ENCODE data around the gene KRT4.
"Not testable (repeated sequence)": the region's sequence is repeated elsewhere in the genome, so short reads cannot be mapped to it uniquely, and the experiment has no call there.

Gene KRT4

DNA sequence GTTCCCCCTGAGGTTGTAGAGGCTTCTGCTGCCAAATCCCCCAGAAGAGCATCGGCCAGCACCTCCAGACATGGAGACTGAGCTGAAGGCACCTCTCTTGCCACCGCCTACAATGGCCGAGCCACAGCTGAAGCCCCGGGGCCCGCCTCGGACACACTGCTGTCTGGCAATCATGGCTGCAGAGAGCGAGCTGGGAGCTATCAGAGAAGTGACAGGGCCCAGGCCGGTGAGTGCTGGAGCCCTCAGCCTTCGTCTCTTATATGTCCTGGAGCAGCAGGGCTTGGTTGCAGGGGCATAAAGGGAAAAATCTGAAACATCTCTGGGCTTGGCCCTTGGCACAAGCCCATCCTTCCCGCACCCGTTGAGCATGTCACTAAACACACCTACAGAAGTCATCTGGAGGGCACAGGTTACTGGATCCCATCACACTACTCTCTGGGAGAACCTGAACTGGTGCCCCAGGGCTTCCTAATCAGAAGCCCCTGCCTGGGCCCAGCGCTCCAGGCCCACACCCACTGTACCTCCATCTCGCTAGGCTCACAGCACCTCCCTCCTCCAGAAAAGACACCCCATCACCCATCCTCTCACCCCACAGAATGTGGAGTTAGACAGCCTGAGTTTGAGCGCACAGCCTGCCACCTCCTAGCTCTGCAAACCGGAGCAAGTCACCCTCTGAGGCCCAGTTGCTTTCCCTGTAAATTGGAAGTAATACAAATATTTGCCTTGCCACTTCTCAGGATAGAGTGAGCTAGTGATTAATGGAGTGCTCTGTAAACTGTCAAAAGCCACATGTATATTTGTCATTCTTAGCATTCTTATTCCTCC is at the start of gene KRT4:
Gene KRT4 (minus strand): TSS at position 232 of the 825 bp plus-strand sequence. CDS start 58 bp downstream, at position 174.
- Histone ChIP-seq H3K27ac (ENCODE audit: low read depth, low read length) (no peak within 1 kb of the TSS), H3K9me3 (ENCODE audit: low read length) (no peaks in the 10 kb centered on the region), H3K27me3 (ENCODE audit: control insufficient read depth in 1 of 2, insufficient read depth in 2 of 2, low read length in 2 of 2) (peaks cover 0 to 6% of the 10 kb centered on the region in 2 donors), H3K4me3 (ENCODE audit: low read depth in 1 of 2, low read length in 2 of 2) (no peak within 1 kb of the TSS), H3K4me1 (ENCODE audit: insufficient read depth, low read length) (no peaks in the 10 kb centered on the region), H3K36me3 (ENCODE audit: insufficient read depth, low read length) (no peaks in the 10 kb centered on the region), H3K9ac (ENCODE audit: low read length) (no peak within 1 kb of the TSS)

DNA sequence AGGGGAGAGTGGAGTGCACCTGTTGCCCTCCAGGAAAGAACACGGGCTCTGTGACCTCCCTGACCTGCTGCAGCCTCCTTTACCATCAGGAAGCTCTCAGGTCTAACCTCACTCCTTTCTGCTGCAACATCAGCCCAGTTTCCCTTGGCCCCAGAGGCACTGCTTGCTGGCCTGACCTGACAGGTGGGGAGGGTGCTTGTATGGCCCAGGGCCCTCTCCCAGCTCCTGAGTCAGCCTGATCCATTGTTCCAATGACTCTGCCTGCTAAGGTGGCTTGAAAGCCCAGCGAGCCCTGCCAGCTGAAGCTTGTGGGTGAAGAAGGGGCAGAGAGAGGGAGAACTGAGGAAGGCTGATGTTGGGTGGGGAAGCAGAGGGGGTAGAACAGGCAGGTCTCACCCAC is 48.1 kb upstream of the KRT4 start:
- Histone ChIP-seq H3K36me3 (ENCODE audit: insufficient read depth, low read length) (no peaks in the 10 kb centered on the region), H3K9me3 (ENCODE audit: low read length) (no peaks in the 10 kb centered on the region), H3K9ac (ENCODE audit: low read length) (no peak overlapping the region), H3K4me3 (ENCODE audit: low read depth in 1 of 2, low read length in 2 of 2) (no peak overlapping the region), H3K27ac (ENCODE audit: low read depth, low read length) (no peak overlapping the region), H3K4me1 (ENCODE audit: insufficient read depth, low read length) (peaks cover 11% of the 10 kb centered on the region), H3K27me3 (ENCODE audit: control insufficient read depth in 1 of 2, insufficient read depth in 2 of 2, low read length in 2 of 2) (no peaks in the 10 kb centered on the region)

DNA sequence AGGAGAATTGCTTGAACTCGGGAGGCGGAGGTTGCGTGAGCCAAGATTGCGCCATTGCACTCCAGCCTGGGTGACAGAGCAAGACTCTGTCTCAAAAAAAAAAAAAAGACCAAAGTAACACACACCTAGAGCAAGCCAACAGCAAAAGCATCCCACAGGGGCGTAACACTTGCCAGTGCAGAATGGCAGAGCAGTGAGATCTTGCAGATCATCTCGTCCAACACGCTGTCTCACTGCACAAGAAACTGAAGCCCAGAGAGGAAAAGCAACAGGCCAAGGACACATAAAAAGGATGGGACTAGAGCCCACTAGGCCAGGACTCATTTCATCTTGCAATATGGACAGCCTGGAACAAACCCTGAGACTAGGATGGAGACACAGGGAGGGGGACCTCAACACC is 47.6 kb upstream of the KRT4 start:
- Histone ChIP-seq H3K4me1 (ENCODE audit: insufficient read depth, low read length) (peaks cover 11% of the 10 kb centered on the region), H3K27ac (ENCODE audit: low read depth, low read length) (no peak overlapping the region), H3K27me3 (ENCODE audit: control insufficient read depth in 1 of 2, insufficient read depth in 2 of 2, low read length in 2 of 2) (no peaks in the 10 kb centered on the region), H3K4me3 (ENCODE audit: low read depth in 1 of 2, low read length in 2 of 2) (no peak overlapping the region), H3K9me3 (ENCODE audit: low read length) (no peaks in the 10 kb centered on the region), H3K9ac (ENCODE audit: low read length) (no peak overlapping the region), H3K36me3 (ENCODE audit: insufficient read depth, low read length) (no peaks in the 10 kb centered on the region)

DNA sequence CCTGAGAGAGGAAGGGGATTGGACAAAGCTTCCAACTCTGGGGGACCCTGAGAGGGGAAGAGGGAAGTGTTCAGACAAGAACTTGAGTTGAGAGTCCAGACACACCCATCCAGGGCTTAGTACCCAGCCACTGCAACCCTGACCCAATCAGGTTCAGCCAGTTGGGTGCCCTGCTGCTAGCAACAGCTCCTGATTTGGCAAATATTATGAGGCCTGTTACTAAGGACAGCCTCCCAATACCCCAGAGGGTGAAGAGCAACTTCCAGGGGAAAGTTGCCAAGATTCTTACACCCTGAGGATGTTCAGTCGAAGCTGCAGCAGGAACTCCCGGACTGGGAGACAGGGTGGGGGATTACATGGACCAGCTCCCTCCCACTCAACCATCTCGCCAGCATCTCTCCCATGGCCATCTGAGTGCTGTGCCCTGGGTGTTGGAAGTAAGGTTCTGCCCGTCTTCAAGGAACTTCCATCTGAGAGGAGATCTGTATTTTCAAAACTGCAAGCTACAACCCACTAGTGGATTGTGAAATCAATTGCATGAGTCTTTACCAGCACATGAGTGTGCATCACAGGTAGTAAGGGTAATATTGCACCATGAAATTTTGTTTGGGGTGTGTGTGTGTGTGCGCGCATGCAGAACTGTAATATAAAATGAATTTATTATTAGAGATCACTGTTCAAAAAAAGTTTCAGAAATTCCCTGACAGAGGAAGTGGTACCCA is 46.3 kb upstream of the KRT4 start:
- no peak overlapping the region for H3K9ac ChIP-seq (ENCODE audit: low read length)
- no peak overlapping the region for H3K4me3 ChIP-seq (ENCODE audit: low read depth in 1 of 2, low read length in 2 of 2)
- no peak overlapping the region for H3K27ac ChIP-seq (ENCODE audit: low read depth, low read length)
- H3K4me1 ChIP-seq (ENCODE audit: insufficient read depth, low read length): peaks cover 11% of the 10 kb centered on the region
- H3K36me3 ChIP-seq (ENCODE audit: insufficient read depth, low read length): no peaks in the 10 kb centered on the region
- H3K27me3 ChIP-seq (ENCODE audit: control insufficient read depth in 1 of 2, insufficient read depth in 2 of 2, low read length in 2 of 2): no peaks in the 10 kb centered on the region
- no peaks in the 10 kb centered on the region for H3K9me3 ChIP-seq (ENCODE audit: low read length)

DNA sequence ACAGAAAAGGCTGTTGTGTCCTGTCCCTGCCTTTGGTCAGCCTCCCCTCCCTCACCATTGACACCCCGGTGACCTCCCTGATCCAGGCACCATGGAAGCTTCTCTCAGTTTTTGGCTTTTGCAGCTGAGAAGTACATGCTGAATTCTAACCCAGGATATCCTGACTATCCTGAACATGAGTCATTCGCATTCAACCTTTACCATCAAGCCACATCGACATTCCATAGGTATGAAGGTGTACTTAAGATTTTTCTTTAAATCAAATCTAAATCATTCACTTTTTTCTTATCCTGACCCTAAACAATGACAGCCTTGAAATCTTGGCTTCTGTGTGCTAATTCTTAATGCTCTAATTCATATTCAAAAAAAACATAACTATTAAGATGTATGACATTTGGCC is 43.6 kb upstream of the KRT4 start:
- H3K36me3 ChIP-seq (ENCODE audit: insufficient read depth, low read length): no peaks in the 10 kb centered on the region
- H3K27me3 ChIP-seq (ENCODE audit: control insufficient read depth in 1 of 2, insufficient read depth in 2 of 2, low read length in 2 of 2): no peaks in the 10 kb centered on the region
- no peak overlapping the region for H3K27ac ChIP-seq (ENCODE audit: low read depth, low read length)
- peaks cover 11% of the 10 kb centered on the region for H3K4me1 ChIP-seq (ENCODE audit: insufficient read depth, low read length)
- H3K9ac ChIP-seq (ENCODE audit: low read length): no peak overlapping the region
- H3K4me3 ChIP-seq (ENCODE audit: low read depth in 1 of 2, low read length in 2 of 2): no peak overlapping the region
- H3K9me3 ChIP-seq (ENCODE audit: low read length): no peaks in the 10 kb centered on the region

DNA sequence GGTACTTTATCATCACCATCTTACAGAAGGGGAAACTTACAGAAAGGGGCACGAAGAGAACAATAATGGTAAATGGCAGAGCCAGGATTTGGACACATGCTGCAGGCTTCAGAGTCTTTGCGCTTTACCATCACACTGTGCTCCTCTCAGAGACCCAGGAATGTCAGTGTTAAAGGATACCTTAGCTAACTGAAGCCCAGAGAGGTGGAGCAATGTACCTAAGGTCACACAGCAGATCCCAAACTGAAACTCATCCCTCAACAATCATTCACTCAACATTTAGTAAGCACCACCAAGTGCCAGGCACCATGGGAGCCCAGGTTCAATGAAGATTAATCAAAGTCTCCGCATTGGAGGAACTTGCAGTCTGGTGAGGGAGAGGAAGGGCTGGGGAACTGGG is 42.9 kb upstream of the KRT4 start:
- no peaks in the 10 kb centered on the region for H3K36me3 ChIP-seq (ENCODE audit: insufficient read depth, low read length)
- H3K9ac ChIP-seq (ENCODE audit: low read length): no peak overlapping the region
- H3K4me3 ChIP-seq (ENCODE audit: low read depth in 1 of 2, low read length in 2 of 2): no peak overlapping the region
- peaks cover 11% of the 10 kb centered on the region for H3K4me1 ChIP-seq (ENCODE audit: insufficient read depth, low read length)
- H3K27me3 ChIP-seq (ENCODE audit: control insufficient read depth in 1 of 2, insufficient read depth in 2 of 2, low read length in 2 of 2): no peaks in the 10 kb centered on the region
- H3K9me3 ChIP-seq (ENCODE audit: low read length): no peaks in the 10 kb centered on the region
- H3K27ac ChIP-seq (ENCODE audit: low read depth, low read length): no peak overlapping the region

DNA sequence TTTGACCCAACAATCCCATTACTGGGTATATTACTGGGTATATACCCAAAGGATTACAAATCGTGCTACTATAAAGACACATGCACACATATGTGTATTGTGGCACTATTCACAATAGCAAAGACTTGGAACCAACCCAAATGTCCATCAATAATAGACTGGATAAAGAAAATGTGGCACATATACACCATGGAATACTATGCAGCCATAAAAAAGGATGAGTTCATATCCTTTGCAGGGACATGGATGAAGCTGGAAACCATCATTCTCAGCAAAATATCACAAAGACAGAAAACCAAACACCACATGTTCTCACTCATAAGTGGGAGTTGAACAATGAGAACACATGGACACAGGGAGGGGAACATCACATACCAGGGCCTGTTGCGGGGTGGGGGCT is 42.2 kb upstream of the KRT4 start:
- H3K4me3 ChIP-seq (ENCODE audit: low read depth in 1 of 2, low read length in 2 of 2); H3K27ac ChIP-seq (ENCODE audit: low read depth, low read length); H3K36me3 ChIP-seq (ENCODE audit: insufficient read depth, low read length); H3K27me3 ChIP-seq (ENCODE audit: control insufficient read depth in 1 of 2, insufficient read depth in 2 of 2, low read length in 2 of 2); H3K9ac ChIP-seq (ENCODE audit: low read length); H3K9me3 ChIP-seq (ENCODE audit: low read length): not testable (repeated sequence)
- H3K4me1 ChIP-seq (ENCODE audit: insufficient read depth, low read length): peaks cover 11% of the 10 kb centered on the region

DNA sequence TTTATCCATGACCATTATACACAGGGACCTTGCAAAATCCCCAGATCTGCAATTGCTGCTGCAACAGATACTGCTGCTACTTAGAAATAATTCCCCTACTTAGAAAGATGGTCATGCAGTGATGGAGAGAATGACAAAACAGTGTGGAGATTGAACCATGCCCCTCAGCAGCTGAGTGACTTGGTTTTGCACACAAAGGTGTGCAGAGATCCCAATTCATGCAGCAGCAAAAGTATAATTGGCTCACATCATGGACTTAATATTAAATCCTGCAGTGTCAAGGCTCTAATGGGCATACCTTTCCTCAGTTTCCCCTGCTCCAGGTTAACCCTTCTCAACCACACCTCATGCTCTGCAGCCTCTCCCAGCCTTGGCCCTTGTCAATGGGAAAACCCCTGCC is 37.9 kb upstream of the KRT4 start:
- Histone ChIP-seq H3K4me3 (ENCODE audit: low read depth in 1 of 2, low read length in 2 of 2) (no peak overlapping the region), H3K4me1 (ENCODE audit: insufficient read depth, low read length) (no peaks in the 10 kb centered on the region), H3K9ac (ENCODE audit: low read length) (no peak overlapping the region), H3K27ac (ENCODE audit: low read depth, low read length) (no peak overlapping the region), H3K36me3 (ENCODE audit: insufficient read depth, low read length) (no peaks in the 10 kb centered on the region), H3K9me3 (ENCODE audit: low read length) (no peaks in the 10 kb centered on the region), H3K27me3 (ENCODE audit: control insufficient read depth in 1 of 2, insufficient read depth in 2 of 2, low read length in 2 of 2) (peaks cover 0 to 6% of the 10 kb centered on the region in 2 donors)

DNA sequence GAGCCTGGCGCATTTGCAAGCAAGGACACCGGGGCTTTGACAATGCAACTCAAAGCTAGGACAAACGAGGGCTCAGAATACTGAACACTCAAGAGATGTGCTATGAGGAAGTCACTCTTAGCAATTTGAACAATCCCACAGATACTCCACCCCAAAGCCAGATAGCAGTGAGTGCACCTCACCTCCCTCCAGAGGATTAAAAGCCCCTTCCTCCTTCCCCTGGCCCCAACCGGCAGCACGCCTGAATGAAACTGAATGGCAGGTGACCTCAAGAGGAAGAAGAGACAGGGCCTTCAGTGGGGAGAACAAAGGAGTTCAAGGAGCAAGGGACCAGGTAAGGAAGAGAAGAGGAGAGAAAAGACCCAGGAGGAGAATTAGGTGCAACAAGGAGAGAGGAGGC is 36.8 kb upstream of the KRT4 start:
- Histone ChIP-seq H3K9ac (ENCODE audit: low read length) (no peak overlapping the region), H3K27ac (ENCODE audit: low read depth, low read length) (no peak overlapping the region), H3K4me3 (ENCODE audit: low read depth in 1 of 2, low read length in 2 of 2) (no peak overlapping the region), H3K27me3 (ENCODE audit: control insufficient read depth in 1 of 2, insufficient read depth in 2 of 2, low read length in 2 of 2) (peaks cover 0 to 6% of the 10 kb centered on the region in 2 donors), H3K36me3 (ENCODE audit: insufficient read depth, low read length) (no peaks in the 10 kb centered on the region), H3K4me1 (ENCODE audit: insufficient read depth, low read length) (no peaks in the 10 kb centered on the region), H3K9me3 (ENCODE audit: low read length) (no peaks in the 10 kb centered on the region)

DNA sequence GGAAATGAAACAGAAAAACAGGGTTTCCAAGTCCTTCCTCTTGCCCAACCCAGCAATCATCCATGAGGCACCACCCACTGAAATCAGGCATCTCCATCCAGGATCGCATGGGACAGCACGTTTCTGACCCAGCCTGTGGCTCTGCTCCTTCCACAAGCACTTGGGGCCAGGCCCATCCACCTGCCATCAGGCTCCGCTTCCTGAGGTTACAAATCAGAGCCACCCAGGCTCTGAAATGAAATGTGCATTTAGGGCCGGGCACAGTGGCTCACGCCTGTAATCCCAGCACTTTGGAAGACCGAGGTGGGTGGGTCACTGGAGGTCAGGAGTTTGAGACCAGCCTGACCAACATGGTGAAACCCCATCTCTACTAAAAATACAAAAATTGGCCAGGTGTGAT is 35.6 kb upstream of the KRT4 start:
- H3K27ac ChIP-seq (ENCODE audit: low read depth, low read length): no peak overlapping the region
- H3K4me3 ChIP-seq (ENCODE audit: low read depth in 1 of 2, low read length in 2 of 2): no peak overlapping the region
- no peaks in the 10 kb centered on the region for H3K9me3 ChIP-seq (ENCODE audit: low read length)
- no peak overlapping the region for H3K9ac ChIP-seq (ENCODE audit: low read length)
- peaks cover 0 to 6% of the 10 kb centered on the region in 2 donors for H3K27me3 ChIP-seq (ENCODE audit: control insufficient read depth in 1 of 2, insufficient read depth in 2 of 2, low read length in 2 of 2)
- H3K36me3 ChIP-seq (ENCODE audit: insufficient read depth, low read length): no peaks in the 10 kb centered on the region
- H3K4me1 ChIP-seq (ENCODE audit: insufficient read depth, low read length): no peaks in the 10 kb centered on the region

DNA sequence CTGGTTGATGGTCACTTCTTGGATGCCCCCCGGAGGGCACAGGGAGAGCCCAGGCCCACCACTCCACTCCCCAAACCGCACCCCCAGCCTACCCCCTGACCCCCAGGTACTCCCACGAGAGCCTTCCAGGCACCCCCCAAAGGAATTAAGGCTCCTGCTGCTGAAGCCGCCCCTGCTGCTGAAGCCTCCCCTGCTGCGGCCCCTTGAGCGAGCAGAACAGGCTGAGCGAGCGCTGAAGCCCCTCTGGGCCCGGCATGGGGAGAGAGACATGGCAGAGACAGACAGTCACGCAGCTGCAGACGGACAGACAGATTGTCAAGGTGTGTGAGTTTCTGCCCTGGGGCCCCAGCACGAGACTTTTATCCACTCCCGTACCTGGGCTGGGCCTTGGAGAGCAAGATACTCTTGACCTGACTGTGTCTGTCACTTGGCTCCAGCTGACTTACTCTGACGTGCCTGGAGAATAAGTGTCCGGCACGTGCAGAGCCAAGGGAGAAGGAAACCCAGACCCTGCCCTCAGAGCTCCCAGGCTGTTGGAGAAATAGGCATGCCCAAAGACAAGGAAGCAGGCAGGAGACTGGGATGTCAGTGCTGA is 34.8 kb upstream of the KRT4 start, which contains the start of gene KRT78:
Gene KRT78 (minus strand): TSS at position 334 of the 595 bp plus-strand sequence. CDS start 64 bp downstream, at position 270.
- Histone ChIP-seq H3K36me3 (ENCODE audit: insufficient read depth, low read length) (no peaks in the 10 kb centered on the region), H3K27me3 (ENCODE audit: control insufficient read depth in 1 of 2, insufficient read depth in 2 of 2, low read length in 2 of 2) (peaks cover 0 to 6% of the 10 kb centered on the region in 2 donors), H3K9ac (ENCODE audit: low read length) (no peak within 1 kb of the TSS), H3K4me3 (ENCODE audit: low read depth in 1 of 2, low read length in 2 of 2) (no peak within 1 kb of the TSS), H3K4me1 (ENCODE audit: insufficient read depth, low read length) (no peaks in the 10 kb centered on the region), H3K9me3 (ENCODE audit: low read length) (no peaks in the 10 kb centered on the region), H3K27ac (ENCODE audit: low read depth, low read length) (no peak within 1 kb of the TSS)

Data from muscle layer of colon (tissue), 2 donors.